Left lobe of liver (tissue), 2 donors: ENCODE results near the gene CD3E. TPM values are rescaled to one million over a fixed set of nuclear protein-coding genes. Genes with fewer than 3 reads are reported as not detected.
"Not testable (repeated sequence)": the region's sequence is repeated elsewhere in the genome, so short reads cannot be mapped to it uniquely, and the experiment has no call there.

ENCODE experiments used
- ATAC-seq: fragments of 200-7000 bp; cut with Tn5 transposase; one replicate; pipeline ENCODE4 v1.9.1; 2020; ENCODE audit warnings: mild to moderate bottlenecking, moderate library complexity
- DNase-seq: peaks from one replicate; pipeline ENCODE4 v3.0.0-alpha.2; 2020; ENCODE audit warnings: low spot score
- total RNA-seq: library from RNA; stranded (reverse); gene quantifications from one replicate; pipeline ENCODE4 v1.2.1, GENCODE V29; 2021
- donor health status: DM: no; HTN: no; CAD: no; lungs with moderate emphysema.
- donor health status: DM: no; HTN: yes; CAD: no.

CD3E gene
- total RNA-seq, 1 donor from 2014 or later, result 1.5 TPM

DNA sequence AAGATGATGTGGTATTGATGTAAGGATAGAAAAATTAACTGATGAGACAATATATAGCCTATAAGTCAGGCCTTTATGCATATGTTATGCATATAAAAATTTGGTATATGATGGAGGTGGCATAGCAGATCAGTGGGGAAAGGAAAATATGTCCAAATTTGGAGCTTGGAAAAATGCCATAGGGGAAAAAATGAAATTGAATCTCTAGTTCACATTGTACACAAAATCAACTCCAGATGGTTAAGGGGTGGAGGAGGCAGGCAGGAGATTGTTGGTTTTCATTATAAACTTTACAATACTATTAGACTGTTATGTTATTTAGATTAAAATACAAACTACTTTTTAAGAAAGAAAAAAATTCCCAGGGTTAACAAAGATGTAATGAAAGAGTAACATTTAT is 15.1 kb upstream of the CD3E start:
- no peak for DNase-seq
- ATAC-seq, result no peak

DNA sequence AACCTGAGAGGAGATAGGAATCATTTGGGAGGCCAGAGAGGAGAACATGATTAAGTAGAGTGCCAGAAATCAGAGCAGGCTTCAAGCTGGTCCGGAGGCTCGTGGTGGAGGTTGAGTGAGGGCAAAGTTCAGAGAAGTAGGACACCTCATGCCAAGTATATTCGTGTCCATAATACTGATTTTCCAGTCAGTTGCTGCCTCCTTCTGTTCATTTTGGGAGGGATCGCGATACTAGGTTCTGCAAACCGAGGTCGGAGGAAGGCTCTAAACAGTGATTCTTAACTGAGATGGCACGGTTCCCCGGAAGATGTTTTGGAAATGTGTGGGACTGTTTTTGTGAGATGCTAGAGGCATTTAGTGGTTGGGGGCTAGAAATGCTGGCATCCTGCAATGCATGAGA is 13.6 kb upstream of the CD3E start:
- ATAC-seq (peak; percentile 98), DNase-seq (peak; percentile 57)

DNA sequence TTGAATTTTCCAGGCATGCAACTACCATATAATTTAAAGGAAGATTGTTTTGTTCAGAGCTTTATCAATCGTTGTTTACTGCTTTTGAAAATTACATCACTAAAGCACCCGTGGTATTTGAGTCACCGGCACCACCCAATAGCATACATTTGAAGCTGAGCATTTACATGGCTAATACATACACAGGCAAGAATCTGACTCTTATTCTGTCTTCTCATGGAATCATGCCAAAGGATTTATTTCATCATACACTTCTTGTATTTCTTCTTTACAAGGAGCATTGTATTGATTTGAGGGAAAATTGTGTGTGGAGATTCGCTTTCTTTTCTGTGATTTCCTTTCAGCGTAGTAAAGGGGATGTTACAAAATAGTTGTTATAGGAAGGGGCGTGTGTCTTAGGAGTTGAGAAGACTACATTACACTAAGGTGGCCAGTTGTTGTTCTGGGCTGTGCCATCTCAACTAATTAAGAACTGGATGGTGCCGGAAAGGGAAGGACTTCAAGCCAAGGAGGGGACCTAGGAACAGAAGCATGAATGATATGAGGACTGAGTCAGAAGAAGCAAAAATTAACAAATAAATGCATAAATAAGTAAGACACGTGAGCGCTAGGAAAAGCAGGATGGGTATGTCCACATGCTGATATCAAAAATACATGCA is 12.9 kb upstream of the CD3E start:
- DNase-seq, result no peak
- ATAC-seq, result no peak

DNA sequence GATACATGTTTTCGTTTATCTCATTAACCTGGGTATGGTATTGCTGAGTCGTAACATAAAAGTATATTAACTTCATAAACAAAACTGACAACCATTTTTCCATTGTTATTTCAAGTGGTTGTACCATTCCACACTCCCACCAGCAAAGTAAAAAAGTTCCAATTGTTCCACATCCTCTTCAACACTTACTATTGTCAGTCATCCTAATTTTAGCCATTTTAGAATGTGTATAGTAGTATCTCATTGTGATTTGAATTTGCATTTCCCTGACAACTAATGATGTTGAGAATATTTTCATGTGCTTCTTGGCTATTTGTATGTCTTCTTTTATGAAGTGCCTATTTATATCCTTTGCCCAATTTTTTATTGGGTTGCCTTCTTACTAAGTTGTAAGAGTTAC is 10.5 kb upstream of the CD3E start:
- no peak for ATAC-seq
- DNase-seq, result no peak

DNA sequence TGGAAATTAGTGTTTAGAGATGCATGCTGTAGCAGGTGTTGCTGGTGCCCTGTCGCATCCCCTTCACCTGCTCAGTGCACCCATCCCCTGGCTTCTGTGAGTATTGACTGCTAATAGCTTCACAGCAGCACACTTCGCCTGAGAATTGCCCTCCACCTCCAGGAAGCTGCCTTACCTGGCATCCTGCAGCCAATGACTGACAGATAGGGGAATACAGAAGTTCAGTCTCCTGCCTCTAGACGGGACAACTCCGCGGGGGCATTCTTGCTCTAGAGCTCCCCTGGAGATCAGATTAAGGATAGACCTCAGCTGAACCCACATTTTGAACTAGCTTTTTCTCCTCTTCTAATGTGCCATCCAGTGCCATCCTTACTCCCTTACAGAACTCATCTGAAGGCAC is 9.3 kb upstream of the CD3E start:
- no peak for DNase-seq

DNA sequence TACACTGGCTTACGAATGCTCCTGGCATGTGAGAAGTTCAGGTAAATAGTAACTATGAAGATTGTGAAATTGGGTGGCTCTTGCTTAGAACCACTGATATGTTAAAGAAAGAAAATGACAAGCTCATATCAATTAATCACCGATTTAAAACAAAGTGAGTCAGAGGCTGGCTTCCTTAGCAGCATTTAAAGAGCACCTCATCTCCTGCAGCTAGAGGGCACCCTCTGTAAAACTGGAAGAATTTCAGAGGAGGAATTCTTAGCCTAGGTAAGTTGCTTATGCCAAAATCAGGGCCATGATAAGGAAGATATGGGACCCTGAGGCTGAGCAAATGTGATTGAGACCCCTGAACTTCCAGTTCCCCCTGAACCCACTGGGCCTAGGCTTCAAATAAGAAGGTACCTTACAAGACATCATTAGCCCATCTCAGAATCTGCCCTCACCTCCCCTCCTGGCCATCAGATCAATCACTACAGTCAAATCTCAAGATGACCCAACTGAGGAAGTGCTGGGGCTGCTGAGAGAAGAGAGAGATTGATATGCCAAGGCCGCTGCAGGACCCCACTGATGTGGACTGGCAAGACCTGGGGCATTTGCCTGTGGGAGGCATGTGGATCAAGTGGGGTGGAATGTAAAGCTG is 8.6 kb upstream of the CD3E start:
- DNase-seq (no peak), ATAC-seq (peak; percentile 82)

More for the DNA sequence above, 9.3 kb upstream of the CD3E start:
- ATAC-seq, result no peak

DNA sequence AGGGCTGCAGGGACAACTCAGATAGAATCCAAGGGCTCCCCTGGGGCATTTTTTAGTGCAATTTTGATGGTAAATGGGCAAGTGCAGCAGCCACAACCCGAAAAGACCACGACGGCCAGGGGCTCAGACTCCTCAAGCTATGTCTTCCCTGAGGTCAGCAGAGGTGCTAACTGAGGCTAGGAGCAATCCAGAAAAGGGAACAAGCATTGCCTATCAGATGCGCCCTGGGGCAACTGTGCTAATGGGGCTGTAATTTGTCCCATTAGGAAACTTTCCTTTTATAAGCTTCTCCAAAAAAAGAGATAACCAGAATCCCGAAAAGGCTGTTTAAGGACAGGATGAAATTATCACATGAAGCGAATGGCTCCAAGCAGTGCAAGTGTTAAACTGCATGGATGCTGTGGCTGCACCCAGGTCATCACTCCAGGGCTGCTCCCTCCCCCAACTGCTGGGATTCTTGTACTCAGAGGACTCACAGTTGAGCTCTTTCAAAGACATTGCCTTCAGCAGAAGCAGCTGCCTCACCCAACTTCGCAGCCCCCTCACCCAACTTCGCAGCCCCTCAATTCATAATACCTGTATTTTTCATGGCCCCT is 2.8 kb upstream of the CD3E start:
- no peak for DNase-seq

DNA sequence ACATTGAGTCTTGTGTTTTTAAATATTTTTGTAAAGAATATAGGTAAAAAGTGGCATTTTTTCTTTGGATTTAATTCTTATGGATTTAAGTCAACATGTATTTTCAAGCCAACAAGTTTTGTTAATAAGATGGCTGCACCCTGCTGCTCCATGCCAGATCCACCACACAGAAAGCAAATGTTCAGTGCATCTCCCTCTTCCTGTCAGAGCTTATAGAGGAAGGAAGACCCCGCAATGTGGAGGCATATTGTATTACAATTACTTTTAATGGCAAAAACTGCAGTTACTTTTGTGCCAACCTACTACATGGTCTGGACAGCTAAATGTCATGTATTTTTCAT is 333 bp upstream of the CD3E start:
- no peak for ATAC-seq
- DNase-seq, result no peak

More for the DNA sequence above, 2.8 kb upstream of the CD3E start:
- no peak for ATAC-seq

DNA sequence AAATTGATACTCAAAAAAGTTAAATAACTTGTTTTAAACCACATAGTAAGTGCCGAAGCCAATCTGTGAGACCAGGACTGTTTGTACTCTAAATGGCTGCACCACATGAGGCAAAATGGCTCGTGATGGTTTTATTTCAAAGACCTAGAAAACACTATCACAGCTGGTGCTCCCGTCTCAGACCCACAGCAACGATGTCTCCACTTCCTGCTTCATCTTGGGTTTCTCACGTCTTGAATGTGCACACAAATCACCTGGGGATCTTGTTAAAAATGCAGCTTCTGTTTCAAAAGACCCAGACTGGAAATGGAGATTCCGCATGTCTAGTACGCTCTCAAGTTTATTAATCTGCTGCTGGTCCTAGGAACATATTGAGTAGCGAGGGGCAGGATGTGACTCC is 1.2 kb downstream of the CD3E start:
- no peak for DNase-seq

DNA sequence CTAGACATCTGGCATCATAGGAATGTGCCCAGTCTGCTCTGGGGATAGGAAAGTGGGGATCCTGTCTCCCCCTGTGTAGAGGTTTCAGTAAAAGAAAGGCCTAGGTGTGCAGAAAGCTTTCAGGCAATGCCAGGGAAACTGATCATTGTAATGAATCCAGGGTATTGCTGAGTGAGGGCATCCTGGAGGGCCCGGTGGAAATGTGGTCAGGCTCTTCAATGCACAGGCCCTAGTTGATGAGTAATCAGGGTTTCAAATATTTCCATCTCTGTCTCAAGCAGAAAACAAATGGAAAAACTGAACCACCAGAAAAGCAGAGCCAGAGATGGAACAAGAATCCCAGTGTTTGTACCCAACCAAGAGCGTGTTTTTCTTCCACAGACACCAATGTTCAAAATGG is 2.0 kb downstream of the CD3E start:
- no peak for ATAC-seq

More for the DNA sequence above, 1.2 kb downstream of the CD3E start:
- no peak for ATAC-seq

DNA sequence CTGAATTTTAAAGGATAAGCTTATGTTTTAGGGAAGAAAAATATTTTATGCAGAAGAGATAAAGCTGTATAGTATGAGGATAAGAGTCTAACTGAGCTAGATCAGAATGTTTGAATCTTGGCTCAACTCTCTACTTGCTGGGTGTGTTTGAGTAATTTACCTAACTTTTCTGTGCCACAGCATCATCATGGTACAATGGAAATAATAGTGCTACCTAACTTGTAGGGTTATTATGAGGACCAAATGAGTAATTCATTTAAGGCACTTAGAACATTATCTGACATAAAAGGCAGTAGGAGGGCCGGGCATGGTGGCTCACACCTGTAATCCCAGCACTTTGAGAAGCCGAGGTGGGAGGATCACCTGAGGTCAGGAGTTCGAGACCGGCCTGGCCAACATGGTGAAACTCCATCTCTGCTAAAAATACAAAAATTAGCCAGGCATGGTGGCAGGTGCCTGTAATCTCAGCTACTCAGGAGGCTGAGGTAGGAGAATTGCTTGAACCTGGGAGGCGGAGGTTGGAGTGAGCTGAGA is 4.5 kb downstream of the CD3E start:
- DNase-seq, ATAC-seq: not testable (repeated sequence)

More for the DNA sequence above, 2.0 kb downstream of the CD3E start:
- no peak for DNase-seq

DNA sequence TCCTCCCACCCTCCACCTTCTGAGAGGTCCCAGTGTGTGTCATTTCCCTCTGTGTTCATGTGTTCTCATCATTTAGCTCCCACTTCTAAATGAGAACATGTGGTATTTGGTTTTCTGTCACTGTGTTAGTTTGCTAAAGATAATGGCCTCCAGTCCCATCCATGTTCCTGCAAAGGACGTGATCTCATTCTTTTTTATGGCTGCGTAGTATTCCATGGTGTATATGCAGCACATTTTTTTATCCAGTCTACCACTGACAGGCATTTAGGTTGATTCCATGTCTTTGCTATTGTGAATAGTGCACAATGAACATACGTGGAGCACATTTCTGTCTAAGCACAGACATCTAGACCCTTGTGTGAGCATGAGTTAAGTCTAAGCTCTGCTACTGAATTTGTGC is 5.7 kb downstream of the CD3E start:
- DNase-seq, result no peak
- ATAC-seq, result no peak

DNA sequence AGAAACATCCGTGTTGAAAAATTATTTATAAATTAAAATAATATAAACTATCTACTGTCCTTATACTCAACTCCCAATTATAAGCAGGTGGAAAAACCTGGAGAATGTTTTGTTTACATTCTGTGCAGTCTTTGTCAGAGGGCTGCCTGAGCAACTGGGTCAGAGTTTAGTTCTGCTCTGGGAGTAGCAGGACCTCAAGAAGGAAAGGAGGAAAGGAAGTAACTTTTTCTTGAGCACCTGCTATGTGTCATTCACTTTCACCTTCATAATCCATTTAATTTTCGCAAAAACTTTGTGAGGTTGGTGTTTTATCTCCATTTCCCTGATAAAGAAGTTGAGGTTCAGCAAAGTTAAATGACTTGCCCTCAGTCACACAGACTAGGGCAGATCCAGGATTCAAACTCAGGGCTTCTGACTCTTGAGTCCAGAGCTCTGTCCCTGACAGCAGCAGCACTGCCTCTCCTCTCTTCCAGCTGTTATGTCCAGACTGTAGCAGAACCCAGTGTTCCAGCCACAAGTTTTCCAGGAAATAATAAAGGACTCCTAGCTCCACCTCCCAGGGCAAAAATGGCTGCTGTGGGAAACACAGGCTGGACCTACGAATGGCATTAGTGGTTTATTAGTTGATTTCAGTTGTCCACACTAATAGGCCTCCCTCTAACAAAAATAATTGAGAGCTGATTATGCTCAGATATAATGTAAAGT is 6.4 kb downstream of the CD3E start:
- ATAC-seq (no peak), DNase-seq (no peak)

DNA sequence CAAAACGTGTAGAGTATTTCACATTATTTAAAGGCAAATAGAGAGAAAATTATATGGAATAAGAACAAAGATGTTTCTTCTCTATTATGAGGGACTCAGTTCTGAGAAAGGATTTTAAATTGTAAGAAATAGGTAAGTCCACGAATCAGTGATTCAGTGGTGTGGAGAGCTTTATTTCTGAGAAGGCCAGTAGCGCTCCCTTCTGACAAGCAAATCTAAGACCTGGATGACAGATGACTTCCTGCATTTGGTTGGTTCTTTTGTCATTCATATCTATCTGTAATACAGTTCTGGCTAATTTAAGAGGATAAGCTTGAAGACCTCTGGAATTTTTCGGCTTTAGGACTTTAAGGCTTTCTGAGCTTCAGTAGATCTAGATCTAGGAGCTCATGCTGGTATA is 7.0 kb downstream of the CD3E start:
- ATAC-seq, result no peak
- no peak for DNase-seq

DNA sequence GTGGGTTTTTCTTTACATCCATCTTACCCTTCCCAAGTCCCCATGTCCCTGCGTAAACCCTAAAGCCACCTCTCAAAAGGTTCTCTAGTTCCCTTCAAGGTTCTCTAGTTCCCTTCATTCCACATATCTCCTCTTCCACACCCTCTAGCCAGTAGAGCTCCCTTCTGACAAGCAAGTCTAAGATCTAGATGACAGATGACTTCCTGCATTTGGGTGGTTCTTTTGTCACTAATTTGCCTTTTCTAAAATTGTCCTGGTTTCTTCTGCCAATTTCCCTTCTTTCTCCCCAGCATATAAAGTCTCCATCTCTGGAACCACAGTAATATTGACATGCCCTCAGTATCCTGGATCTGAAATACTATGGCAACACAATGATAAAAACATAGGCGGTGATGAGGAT is 7.8 kb downstream of the CD3E start:
- ATAC-seq (no peak), DNase-seq (no peak)

DNA sequence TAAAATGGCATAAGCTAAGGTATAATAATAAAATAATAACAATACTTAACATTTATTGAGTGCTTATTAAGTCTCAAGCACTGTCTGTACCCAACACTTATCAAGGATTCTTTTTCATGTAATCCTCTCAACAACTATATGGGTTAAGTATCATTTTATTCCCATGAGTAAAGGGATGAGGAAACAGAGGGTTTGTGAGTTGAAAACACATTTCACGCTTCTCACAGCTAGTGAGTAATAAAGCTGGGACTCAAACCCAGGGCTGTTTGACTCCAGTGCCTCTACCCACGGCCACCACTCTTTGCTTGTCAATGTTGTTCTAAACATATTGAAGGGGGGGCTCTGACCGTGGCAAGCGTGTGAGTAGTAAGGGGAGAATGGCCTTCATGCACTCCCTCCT is 8.7 kb downstream of the CD3E start:
- DNase-seq (no peak), ATAC-seq (no peak)

DNA sequence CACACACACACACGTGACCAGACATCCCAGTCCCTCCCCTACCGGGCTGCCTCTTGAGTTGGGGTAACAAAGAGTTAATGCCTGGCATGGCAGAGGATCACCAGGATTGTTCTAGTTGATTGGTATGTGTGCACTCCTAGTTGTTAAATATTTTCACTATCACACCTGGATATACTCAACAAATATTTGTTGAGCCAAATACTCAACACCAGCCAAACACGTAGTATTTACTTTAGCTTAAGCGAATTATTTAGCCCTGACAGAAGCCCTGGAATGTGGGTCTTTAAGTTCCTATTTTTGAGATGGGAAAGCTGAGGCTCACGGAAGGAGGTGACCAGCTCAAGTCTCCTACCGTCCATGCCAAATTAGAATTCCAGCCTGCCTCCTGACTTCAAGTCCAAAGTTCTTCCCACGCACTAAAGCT is 10.5 kb downstream of the CD3E start:
- DNase-seq (no peak), ATAC-seq (peak; percentile 65)

DNA sequence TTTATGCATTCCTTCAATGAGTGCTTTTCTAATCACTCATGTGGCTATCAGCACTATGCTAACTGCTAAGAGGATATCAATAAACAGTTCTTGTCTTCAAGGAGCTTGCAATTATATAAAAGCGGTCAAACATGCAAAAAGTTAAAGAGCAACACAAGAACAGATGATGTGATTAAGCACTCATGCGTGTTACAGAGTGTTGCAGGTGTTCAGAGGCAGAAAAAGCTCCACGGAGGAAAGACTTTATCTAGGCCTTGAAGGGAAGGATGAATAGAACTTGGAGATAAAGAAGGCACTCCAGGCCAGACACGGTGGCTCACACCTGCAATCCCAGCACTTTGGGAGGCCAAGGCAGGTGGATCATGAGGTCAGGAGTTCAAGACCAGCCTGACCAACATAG is 13.6 kb downstream of the CD3E start:
- no peak for ATAC-seq
- no peak for DNase-seq

DNA sequence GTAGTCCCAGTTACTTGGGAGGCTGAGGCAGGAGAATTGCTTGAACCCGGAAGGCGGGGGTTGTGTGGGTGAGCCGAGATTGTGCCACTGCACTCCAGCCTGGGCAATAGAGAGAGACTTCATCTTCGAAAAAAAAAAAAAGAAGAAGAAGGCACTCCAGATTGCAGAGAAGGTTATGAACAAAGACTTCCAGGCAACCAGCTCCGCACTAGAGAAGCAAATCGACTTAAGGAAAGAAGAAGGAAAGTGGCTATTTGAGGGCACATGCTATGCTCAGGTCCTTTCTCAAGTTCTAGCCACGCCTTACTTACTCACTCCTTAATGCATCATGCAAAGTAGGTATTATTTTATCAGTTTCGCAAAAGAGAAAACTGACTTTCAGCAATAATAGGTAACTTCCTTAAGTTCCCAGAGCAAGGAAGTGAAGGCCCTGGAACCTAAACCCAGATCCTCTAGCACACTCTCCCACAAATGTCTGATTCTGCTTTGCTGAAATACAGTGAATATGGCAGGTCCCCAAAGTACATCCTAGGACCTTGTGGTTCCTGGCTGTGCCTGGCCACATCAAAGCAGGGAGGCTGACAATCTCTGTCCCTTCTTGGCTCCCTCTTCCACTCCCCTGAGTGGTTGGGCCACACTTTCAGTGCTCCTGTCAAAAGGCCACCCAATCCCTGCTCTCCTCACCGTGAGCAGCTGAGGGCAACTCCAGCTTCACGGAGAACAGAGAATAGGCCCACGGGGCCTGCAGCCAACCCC is 14.2 kb downstream of the CD3E start:
- DNase-seq, result no peak
- no peak for ATAC-seq

DNA sequence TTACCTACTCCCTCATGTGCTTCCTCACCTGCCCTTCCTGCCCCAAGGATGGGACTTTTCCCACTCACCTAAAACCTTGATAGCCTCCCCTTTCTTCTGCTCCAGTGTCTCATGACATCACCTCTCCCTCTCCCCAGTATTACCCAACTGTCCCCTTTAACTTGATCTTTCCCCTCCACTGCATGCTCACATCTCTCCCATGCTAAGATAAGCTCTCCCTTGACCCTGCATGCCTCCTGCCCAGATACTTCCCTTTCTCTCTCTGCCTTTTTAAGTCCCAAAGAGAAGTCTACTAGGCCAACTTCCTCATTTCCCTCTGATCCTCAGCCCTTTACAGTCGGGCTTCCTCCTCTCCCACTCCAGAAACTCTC is 14.8 kb downstream of the CD3E start:
- DNase-seq, result no peak

DNA sequence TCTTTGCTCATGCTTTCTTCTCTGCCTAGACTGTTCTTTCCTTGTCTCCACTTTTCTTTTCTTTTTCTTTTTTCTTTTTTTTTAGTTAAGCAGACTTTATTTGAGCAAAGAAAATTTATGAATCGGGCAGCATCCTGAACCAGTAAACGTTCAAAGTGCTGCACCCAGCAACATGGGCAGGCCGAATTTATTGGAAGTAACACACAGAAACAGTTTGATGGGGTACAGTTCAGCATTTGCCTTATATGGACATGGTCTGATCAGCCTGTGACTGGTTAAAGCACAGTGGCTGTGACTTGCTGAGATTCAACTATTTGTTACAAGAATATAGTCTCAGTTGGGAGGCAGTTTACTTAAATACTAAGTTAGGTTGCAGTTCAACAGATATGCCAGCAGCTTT is 16.0 kb downstream of the CD3E start:
- ATAC-seq (no peak), DNase-seq (no peak)

More for the DNA sequence above, 14.8 kb downstream of the CD3E start:
- no peak for ATAC-seq
